ENCODE results near the gene ENHO. TPM values are rescaled to one million over a fixed set of nuclear protein-coding genes. Genes with fewer than 3 reads are reported as not detected.

Gene ENHO
- total and polyA plus RNA-seq, 2 donors: 0.47 to 3.7 TPM

DNA sequence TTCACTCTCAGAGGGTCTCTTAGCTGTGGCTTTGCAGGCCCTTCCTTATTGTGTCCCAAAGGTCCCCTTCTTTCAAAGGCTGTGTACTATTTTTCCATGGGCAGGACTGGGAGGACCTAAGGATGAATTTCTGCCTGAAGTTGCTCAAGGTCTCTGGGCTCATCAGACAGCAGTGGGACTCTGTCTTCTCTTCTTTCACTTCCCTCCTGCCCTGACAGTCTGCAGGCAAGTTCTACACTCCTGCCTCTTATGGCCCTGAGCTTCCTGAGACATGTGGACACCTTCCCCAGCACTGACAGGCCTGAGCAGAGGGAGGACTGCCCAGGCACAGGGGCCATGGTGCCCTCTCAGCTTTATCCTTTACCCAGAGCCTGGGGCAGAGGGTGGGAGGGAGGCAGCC lies 14.8 kb downstream of the ENHO start:
- no peaks in the 10 kb centered on the region for H3K36me3 ChIP-seq (ENCODE audit: control insufficient read depth in 2 of 2, insufficient read depth in 2 of 2, low read length in 1 of 2)

DNA sequence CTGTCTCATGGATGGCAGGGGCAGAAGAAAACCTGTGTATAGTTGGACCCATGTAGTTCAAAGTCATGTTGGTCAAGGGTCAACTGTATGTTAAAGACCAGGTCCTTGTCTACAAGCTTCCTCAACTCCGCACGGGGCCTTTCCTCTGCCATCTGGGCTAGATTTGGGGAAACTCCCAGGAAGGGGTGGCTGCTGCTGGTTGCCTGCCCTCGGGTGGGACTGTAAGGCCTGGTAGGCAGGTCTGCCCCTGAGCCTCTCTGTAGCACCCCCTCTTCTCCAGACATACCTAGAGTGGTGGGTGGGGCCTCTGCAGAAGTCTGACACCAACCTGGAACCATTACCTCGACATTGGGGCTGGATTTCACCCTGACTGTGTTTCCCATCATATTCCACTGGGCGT lies 15.2 kb downstream of the ENHO start:
- Histone ChIP-seq H3K9me3 (ENCODE audit: control insufficient read depth in 2 of 2, insufficient read depth in 1 of 2, low read length in 1 of 2) (no peaks in the 10 kb centered on the region), H3K4me1 (ENCODE audit: control insufficient read depth in 2 of 2, insufficient read depth in 2 of 2, low read length in 2 of 2) (no peaks in the 10 kb centered on the region), H3K27ac (ENCODE audit: low read depth in 1 of 2, low read length in 1 of 2) (no peak overlapping the region), H3K27me3 (ENCODE audit: control insufficient read depth in 2 of 2, insufficient read depth in 1 of 2, low read length in 1 of 2) (peaks cover 0 to 12% of the 10 kb centered on the region in 2 donors), H3K4me3 (ENCODE audit: low read length in 2 of 2) (no peak overlapping the region), H3K36me3 (ENCODE audit: control insufficient read depth in 2 of 2, insufficient read depth in 2 of 2, low read length in 1 of 2) (no peaks in the 10 kb centered on the region)
- WGBS: 92% methylated on average over 5 of the region's 5 CpGs
- DNase-seq (ENCODE audit: low read depth in 6 of 9, low spot score in 9 of 9): no peak

More for the DNA sequence above, 14.8 kb downstream of the ENHO start:
- Histone ChIP-seq H3K27me3 (ENCODE audit: control insufficient read depth in 2 of 2, insufficient read depth in 1 of 2, low read length in 1 of 2) (peaks cover 0 to 12% of the 10 kb centered on the region in 2 donors), H3K4me1 (ENCODE audit: control insufficient read depth in 2 of 2, insufficient read depth in 2 of 2, low read length in 2 of 2) (no peaks in the 10 kb centered on the region), H3K4me3 (ENCODE audit: low read length in 2 of 2) (no peak overlapping the region), H3K27ac (ENCODE audit: low read depth in 1 of 2, low read length in 1 of 2) (no peak overlapping the region), H3K9me3 (ENCODE audit: control insufficient read depth in 2 of 2, insufficient read depth in 1 of 2, low read length in 1 of 2) (no peaks in the 10 kb centered on the region)
- no peak for DNase-seq (ENCODE audit: low read depth in 6 of 9, low spot score in 9 of 9)

DNA sequence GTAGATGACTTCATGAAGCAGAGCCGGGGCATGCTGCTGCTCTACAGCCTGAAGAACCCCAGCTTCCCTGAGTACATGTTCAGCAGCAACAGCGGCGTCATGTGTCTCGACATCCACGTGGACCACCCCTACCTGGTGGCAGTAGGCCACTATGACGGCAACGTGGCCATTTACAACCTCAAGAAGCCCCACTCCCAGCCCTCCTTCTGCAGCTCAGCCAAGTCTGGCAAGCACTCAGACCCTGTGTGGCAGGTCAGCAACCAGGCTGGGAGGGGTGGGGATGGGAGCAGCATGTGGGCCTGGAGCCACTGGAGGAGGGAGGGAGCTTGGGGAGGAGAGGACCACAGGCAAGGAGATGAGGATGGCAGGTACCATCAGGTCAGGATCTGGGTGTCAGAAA lies 16.2 kb downstream of the ENHO start:
- 95% methylated on average over 7 of the region's 7 CpGs for WGBS
- Histone ChIP-seq H3K4me3 (ENCODE audit: low read length in 2 of 2) (no peak overlapping the region), H3K27me3 (ENCODE audit: control insufficient read depth in 2 of 2, insufficient read depth in 1 of 2, low read length in 1 of 2) (peaks cover 0 to 14% of the 10 kb centered on the region in 2 donors), H3K9me3 (ENCODE audit: control insufficient read depth in 2 of 2, insufficient read depth in 1 of 2, low read length in 1 of 2) (no peaks in the 10 kb centered on the region), H3K4me1 (ENCODE audit: control insufficient read depth in 2 of 2, insufficient read depth in 2 of 2, low read length in 2 of 2) (no peaks in the 10 kb centered on the region), H3K36me3 (ENCODE audit: control insufficient read depth in 2 of 2, insufficient read depth in 2 of 2, low read length in 1 of 2) (no peaks in the 10 kb centered on the region), H3K27ac (ENCODE audit: low read depth in 1 of 2, low read length in 1 of 2) (no peak overlapping the region)
- no peak for DNase-seq (ENCODE audit: low read depth in 6 of 9, low spot score in 9 of 9)

- Histone ChIP-seq H3K27ac (ENCODE audit: low read depth in 1 of 2, low read length in 1 of 2) (no peak overlapping the region), H3K9me3 (ENCODE audit: control insufficient read depth in 2 of 2, insufficient read depth in 1 of 2, low read length in 1 of 2) (no peaks in the 10 kb centered on the region), H3K36me3 (ENCODE audit: control insufficient read depth in 2 of 2, insufficient read depth in 2 of 2, low read length in 1 of 2) (no peaks in the 10 kb centered on the region), H3K27me3 (ENCODE audit: control insufficient read depth in 2 of 2, insufficient read depth in 1 of 2, low read length in 1 of 2) (peaks cover 0 to 14% of the 10 kb centered on the region in 2 donors), H3K4me1 (ENCODE audit: control insufficient read depth in 2 of 2, insufficient read depth in 2 of 2, low read length in 2 of 2) (no peaks in the 10 kb centered on the region), H3K4me3 (ENCODE audit: low read length in 2 of 2) (no peak overlapping the region)
- DNase-seq (ENCODE audit: low read depth in 6 of 9, low spot score in 9 of 9): no peak
- 96% methylated on average over 5 of the region's 5 CpGs for WGBS
These were observed 17.2 kb downstream of the ENHO start for GRCh38 chr9:34505370-34506120.

- peaks cover 3 to 14% of the 10 kb centered on the region in 2 donors for H3K27me3 ChIP-seq (ENCODE audit: control insufficient read depth in 2 of 2, insufficient read depth in 1 of 2, low read length in 1 of 2)
- H3K4me1 ChIP-seq (ENCODE audit: control insufficient read depth in 2 of 2, insufficient read depth in 2 of 2, low read length in 2 of 2): no peaks in the 10 kb centered on the region
- DNase-seq (ENCODE audit: low read depth in 6 of 9, low spot score in 9 of 9): no peak
- no peaks in the 10 kb centered on the region for H3K36me3 ChIP-seq (ENCODE audit: control insufficient read depth in 2 of 2, insufficient read depth in 2 of 2, low read length in 1 of 2)
- no peaks in the 10 kb centered on the region for H3K9me3 ChIP-seq (ENCODE audit: control insufficient read depth in 2 of 2, insufficient read depth in 1 of 2, low read length in 1 of 2)
- H3K27ac ChIP-seq (ENCODE audit: low read depth in 1 of 2, low read length in 1 of 2): no peak overlapping the region
- H3K4me3 ChIP-seq (ENCODE audit: low read length in 2 of 2): no peak overlapping the region
These were observed 19.4 kb downstream of the ENHO start for GRCh38 chr9:34503406-34503805.

DNA sequence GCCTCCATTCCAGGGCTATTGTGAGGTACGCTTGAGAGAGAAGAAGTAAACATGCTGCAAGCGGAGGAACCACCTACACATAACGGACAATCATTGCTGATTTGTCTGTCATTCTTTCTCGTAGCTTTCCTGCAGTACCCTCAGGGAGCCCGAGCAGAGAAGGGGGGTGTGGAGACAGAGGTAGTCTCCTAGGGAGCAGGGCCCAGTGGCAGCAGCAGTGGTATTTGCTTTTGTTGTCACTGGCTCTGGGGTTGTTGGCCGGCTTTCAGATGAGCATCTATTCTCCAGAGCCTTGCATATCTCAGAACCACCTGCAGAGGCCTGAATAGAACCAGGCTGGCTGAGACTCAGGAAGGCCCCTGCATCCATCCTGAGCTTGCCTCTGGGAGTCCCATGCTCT lies 19.9 kb downstream of the ENHO start:
- H3K36me3 ChIP-seq (ENCODE audit: control insufficient read depth in 2 of 2, insufficient read depth in 2 of 2, low read length in 1 of 2): no peaks in the 10 kb centered on the region
- H3K4me3 ChIP-seq (ENCODE audit: low read length in 2 of 2): no peak overlapping the region
- H3K27ac ChIP-seq (ENCODE audit: low read depth in 1 of 2, low read length in 1 of 2): no peak overlapping the region
- peaks cover 3 to 11% of the 10 kb centered on the region in 2 donors for H3K27me3 ChIP-seq (ENCODE audit: control insufficient read depth in 2 of 2, insufficient read depth in 1 of 2, low read length in 1 of 2)
- no peak for DNase-seq (ENCODE audit: low read depth in 6 of 9, low spot score in 9 of 9)
- no peaks in the 10 kb centered on the region for H3K9me3 ChIP-seq (ENCODE audit: control insufficient read depth in 2 of 2, insufficient read depth in 1 of 2, low read length in 1 of 2)
- H3K4me1 ChIP-seq (ENCODE audit: control insufficient read depth in 2 of 2, insufficient read depth in 2 of 2, low read length in 2 of 2): no peaks in the 10 kb centered on the region
- 92% methylated on average over 6 of the region's 6 CpGs for WGBS

DNA sequence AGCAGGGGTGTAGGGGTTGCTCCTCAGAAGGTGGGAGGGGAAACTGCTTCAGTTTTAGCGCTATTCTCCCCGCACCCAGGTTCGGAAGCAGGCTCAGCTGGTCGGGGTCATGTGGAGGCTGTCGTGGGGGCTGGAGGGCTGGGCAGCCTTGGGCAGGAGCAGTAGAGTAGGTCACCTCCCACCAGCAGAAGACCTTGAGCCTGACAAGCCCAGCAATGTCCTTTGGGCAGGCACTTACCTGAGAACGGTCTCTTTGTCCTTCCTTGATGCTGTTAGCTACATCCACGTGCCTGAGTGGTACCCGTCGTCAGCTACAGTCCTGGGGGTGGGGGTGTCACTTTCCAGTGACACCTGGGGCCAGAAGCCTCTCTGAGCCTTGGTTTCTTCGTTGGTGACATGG lies 20.3 kb downstream of the ENHO start:
- no peak overlapping the region for H3K4me3 ChIP-seq (ENCODE audit: low read length in 2 of 2)
- DNase-seq (ENCODE audit: low read depth in 6 of 9, low spot score in 9 of 9): no peak
- WGBS: 83% methylated on average over 10 of the region's 10 CpGs
- H3K27me3 ChIP-seq (ENCODE audit: control insufficient read depth in 2 of 2, insufficient read depth in 1 of 2, low read length in 1 of 2): peaks cover 3 to 11% of the 10 kb centered on the region in 2 donors
- H3K9me3 ChIP-seq (ENCODE audit: control insufficient read depth in 2 of 2, insufficient read depth in 1 of 2, low read length in 1 of 2): no peaks in the 10 kb centered on the region
- no peaks in the 10 kb centered on the region for H3K36me3 ChIP-seq (ENCODE audit: control insufficient read depth in 2 of 2, insufficient read depth in 2 of 2, low read length in 1 of 2)
- H3K27ac ChIP-seq (ENCODE audit: low read depth in 1 of 2, low read length in 1 of 2): no peak overlapping the region
- no peaks in the 10 kb centered on the region for H3K4me1 ChIP-seq (ENCODE audit: control insufficient read depth in 2 of 2, insufficient read depth in 2 of 2, low read length in 2 of 2)

DNA sequence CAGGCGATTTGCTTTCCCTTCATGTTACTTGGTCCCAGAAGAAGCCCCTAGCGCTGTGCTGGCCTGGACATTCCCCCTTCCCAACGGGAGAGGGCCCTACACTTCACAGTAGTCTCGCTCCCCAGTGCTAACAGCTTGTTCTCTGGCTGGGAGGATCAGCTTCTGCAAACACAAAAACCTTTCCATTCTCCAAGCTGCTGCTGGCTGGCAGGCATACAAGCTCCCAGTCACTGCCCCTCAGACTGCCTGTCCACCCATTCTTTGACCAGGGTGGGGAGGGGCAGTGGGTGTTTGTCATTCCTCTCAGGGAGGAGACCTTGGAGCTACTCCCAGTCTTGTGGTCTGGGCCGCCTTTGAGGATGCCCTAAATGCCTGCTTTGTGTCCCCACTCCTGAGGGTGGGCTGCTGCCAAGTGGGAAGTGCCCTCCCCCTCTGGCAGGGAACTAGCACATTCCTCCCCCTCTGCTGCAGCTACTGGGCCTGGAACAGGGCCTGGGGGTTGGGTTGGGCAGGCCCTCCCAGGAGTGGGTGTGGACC lies 20.8 kb downstream of the ENHO start:
- H3K36me3 ChIP-seq (ENCODE audit: control insufficient read depth in 2 of 2, insufficient read depth in 2 of 2, low read length in 1 of 2): no peaks in the 10 kb centered on the region
- H3K4me1 ChIP-seq (ENCODE audit: control insufficient read depth in 2 of 2, insufficient read depth in 2 of 2, low read length in 2 of 2): no peaks in the 10 kb centered on the region
- peaks cover 3 to 11% of the 10 kb centered on the region in 2 donors for H3K27me3 ChIP-seq (ENCODE audit: control insufficient read depth in 2 of 2, insufficient read depth in 1 of 2, low read length in 1 of 2)
- H3K4me3 ChIP-seq (ENCODE audit: low read length in 2 of 2): no peak overlapping the region
- no peaks in the 10 kb centered on the region for H3K9me3 ChIP-seq (ENCODE audit: control insufficient read depth in 2 of 2, insufficient read depth in 1 of 2, low read length in 1 of 2)
- no peak overlapping the region for H3K27ac ChIP-seq (ENCODE audit: low read depth in 1 of 2, low read length in 1 of 2)
- WGBS: 68% methylated on average over 5 of the region's 5 CpGs
- DNase-seq (ENCODE audit: low read depth in 6 of 9, low spot score in 9 of 9): no peak

DNA sequence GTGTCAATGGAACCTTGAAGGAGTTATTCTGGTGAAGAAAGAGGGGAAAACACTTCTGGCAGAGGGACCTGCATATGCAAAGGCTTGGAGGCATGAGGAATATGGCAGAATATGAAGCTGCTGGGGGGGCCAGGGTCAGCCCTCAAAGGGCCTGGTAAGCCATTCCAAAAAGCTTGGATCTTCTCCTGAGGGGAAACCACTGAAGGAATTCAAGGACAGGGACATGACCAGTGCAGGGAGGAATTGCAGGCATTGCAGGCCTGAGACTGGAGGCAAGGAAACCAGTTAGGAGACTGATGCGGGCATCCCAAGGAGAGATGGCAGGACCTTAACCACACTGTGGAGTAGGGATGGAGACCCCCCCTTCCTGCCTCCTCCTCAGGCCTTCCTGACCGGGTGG lies 21.4 kb downstream of the ENHO start:
- no peak overlapping the region for H3K4me3 ChIP-seq (ENCODE audit: low read length in 2 of 2)
- WGBS: 81% methylated on average over 2 of the region's 2 CpGs
- H3K9me3 ChIP-seq (ENCODE audit: control insufficient read depth in 2 of 2, insufficient read depth in 1 of 2, low read length in 1 of 2): no peaks in the 10 kb centered on the region
- no peaks in the 10 kb centered on the region for H3K4me1 ChIP-seq (ENCODE audit: control insufficient read depth in 2 of 2, insufficient read depth in 2 of 2, low read length in 2 of 2)
- H3K27me3 ChIP-seq (ENCODE audit: control insufficient read depth in 2 of 2, insufficient read depth in 1 of 2, low read length in 1 of 2): peaks cover 3 to 11% of the 10 kb centered on the region in 2 donors
- no peak overlapping the region for H3K27ac ChIP-seq (ENCODE audit: low read depth in 1 of 2, low read length in 1 of 2)
- no peak for DNase-seq (ENCODE audit: low read depth in 6 of 9, low spot score in 9 of 9)
- no peaks in the 10 kb centered on the region for H3K36me3 ChIP-seq (ENCODE audit: control insufficient read depth in 2 of 2, insufficient read depth in 2 of 2, low read length in 1 of 2)

Data from thymus (tissue), 11 donors.